ENCODE measurements around the gene E2F4.

- TF ChIP-seq CTCF (IDR thresholded peaks at IDR 0.05) (peak in 3 of 4 donors; percentile 3 to 34 (median 17)), POLR2A (IDR thresholded peaks at IDR 0.05) (no peak)
These were observed 41.7 kb upstream of the E2F4 start for GRCh38 chr16:67150047-67150832.
